Caco-2 (cell line): ENCODE data around the gene HECA. TPM values are rescaled to one million over a fixed set of nuclear protein-coding genes. Genes with fewer than 3 reads are reported as not detected.
A peak's percentile ranks its signal among the peaks of the same experiment; 100 is the strongest.

Experiments
- BruUV-seq: library from RNA; stranded (reverse); fragments of 400-500 nt; replicated peaks from 2 replicates; lab custom pipeline; 2021; lab: Mats Ljungman, UMichigan
- CTCF ChIA-PET: fragments of 300-600 bp; sonication (Branson Sonifier 250); formaldehyde crosslinking; loops from one replicate; lab custom pipeline; 2022; ENCODE audit warnings: antibody characterized with exemption; lab: Charles Lee
- POLR2A ChIA-PET: fragments of 300-600 bp; sonication (Branson Sonifier 250); formaldehyde crosslinking; loops from one replicate; lab custom pipeline; 2022; ENCODE audit warnings: antibody characterized with exemption; lab: Charles Lee
- DNase-seq, 2 experiments: peaks; one replicate each; pipeline versions ENCODE4 v3.0.0 to v3.0.0-alpha.2; 2020 to 2022
- H3K27me3 ChIP-seq: replicated peaks from 2 replicates; pipeline ENCODE4 v1.6.0; 2011; ENCODE audit warnings: low read length; ENCODE audit not compliant: control insufficient read depth, insufficient read depth
- H3K36me3 ChIP-seq: 2 replicates; pipeline ENCODE4 v1.5.1; 2011; ENCODE audit warnings: low read length; ENCODE audit not compliant: control insufficient read depth, insufficient read depth
- H3K4me1 ChIP-seq: fragments of 250-450 bp; sonication (Bioruptor Pico); 2 replicates; pipeline ENCODE4 v1.5.1; 2020; ENCODE audit warnings: mild to moderate bottlenecking
- H3K4me3 ChIP-seq: 2 replicates; pipeline ENCODE4 v1.5.1; 2011; ENCODE audit warnings: low read depth, mild to moderate bottlenecking, control low read depth, low read length
- H3K9me3 ChIP-seq: fragments of 250-450 bp; sonication (Bioruptor Pico); 2 replicates; pipeline ENCODE4 v1.5.1; 2020; ENCODE audit warnings: mild to moderate bottlenecking, moderate library complexity
- H3K27ac Mint-ChIP-seq: one replicate; pipeline ENCODE4 v1.8.0; 2022; ENCODE audit warnings: mixed read lengths; ENCODE audit not compliant: unreplicated experiment
- H3K27me3 Mint-ChIP-seq: one replicate; pipeline ENCODE4 v1.8.0; 2022; ENCODE audit warnings: mixed read lengths; ENCODE audit not compliant: insufficient read depth, unreplicated experiment
- H3K36me3 Mint-ChIP-seq: one replicate; pipeline ENCODE4 v1.8.0; 2022; ENCODE audit warnings: mild to moderate bottlenecking, mixed read lengths; ENCODE audit not compliant: insufficient read depth, unreplicated experiment
- H3K4me1 Mint-ChIP-seq: one replicate; pipeline ENCODE4 v1.8.0; 2022; ENCODE audit warnings: low read depth, mixed read lengths; ENCODE audit not compliant: unreplicated experiment
- H3K4me3 Mint-ChIP-seq: one replicate; pipeline ENCODE4 v1.8.0; 2022; ENCODE audit warnings: mild to moderate bottlenecking, moderate library complexity, mixed read lengths; ENCODE audit not compliant: unreplicated experiment
- H3K9me3 Mint-ChIP-seq: one replicate; pipeline ENCODE4 v1.8.0; 2022; ENCODE audit warnings: mixed read lengths; ENCODE audit not compliant: unreplicated experiment
- intact Hi-C: fragments of 100-400 bp; cut with micrococcal nuclease; formaldehyde crosslinking; loops from one replicate; pipeline ENCODE4 v1.10.0; 2022; ENCODE audit not compliant: unreplicated experiment
- total RNA-seq: library from RNA; stranded (reverse); gene quantifications from 2 replicates; pipeline ENCODE4 v1.2.3, GENCODE V29; 2022
- TF ChIP-seq, protein P1 (sequence below), 2 experiments: fragments of 200-600 bp in 1 of 2; IDR thresholded peaks; 1 replicate in 1 of 2; 2 replicates in 1 of 2; pipeline versions ENCODE4 v1.5.1 to v1.8.0; 2011 to 2022; ENCODE audit warnings: antibody characterized with exemption in 1 of 2, control low read depth in 1 of 2, inconsistent platforms in 1 of 2, low read depth in 1 of 2, low read length in 1 of 2, mild to moderate bottlenecking in 1 of 2, moderate library complexity in 1 of 2; ENCODE audit not compliant: insufficient read depth in 1 of 2, severe bottlenecking in 1 of 2, unreplicated experiment in 1 of 2

The HECA gene
- total RNA-seq, 1 experiment from 2014 or later, result 4.9 TPM

DNA sequence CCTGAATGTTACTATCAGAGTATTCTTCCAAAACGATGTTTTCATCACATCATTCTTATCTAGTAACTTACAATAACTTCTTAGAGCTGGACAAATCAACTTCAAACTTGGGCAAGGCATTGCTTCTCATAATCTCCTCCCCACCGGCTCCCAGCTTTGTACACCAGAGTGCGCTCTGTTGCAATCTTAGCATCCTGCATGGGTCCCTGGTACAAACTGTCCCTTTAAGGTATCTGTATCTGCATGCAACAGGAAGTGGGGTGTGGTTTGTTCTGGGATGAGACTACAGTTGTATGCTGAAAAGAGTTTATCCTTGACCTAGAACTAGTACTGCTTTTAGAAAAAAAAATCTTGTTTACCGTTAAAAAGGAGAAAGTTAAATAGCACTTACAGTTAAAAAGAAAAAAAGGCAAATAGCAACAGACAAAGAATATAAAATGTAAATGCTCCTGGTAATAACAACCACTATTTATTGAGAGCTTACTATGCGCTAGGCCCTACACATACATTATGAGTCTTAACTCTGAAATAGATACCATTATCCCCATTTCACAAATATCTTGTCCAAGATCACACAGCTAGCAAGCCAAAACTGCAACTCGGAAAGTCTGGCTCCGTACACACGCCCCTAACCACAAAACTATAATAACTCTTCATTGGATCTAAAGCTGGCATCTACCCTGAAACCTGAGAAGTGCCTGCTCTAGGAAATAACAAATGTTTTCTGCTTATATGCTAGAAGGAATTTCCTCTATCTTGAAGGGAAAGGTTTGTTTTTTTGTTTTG is 9.8 kb upstream of the HECA start:
- DNase-seq, result peak; percentile 59 to 67
- H3K9me3 Mint-ChIP-seq, result peaks cover 5% of the 10 kb centered on the region
- H3K4me3 ChIP-seq, result no peak overlapping the region
- peaks cover 8% of the 10 kb centered on the region for H3K27me3 Mint-ChIP-seq
- no peak overlapping the region for H3K4me3 Mint-ChIP-seq
- 0 out of 2 replicates have a peak, but pooled peaks cover 4% of the 10 kb centered on the region for H3K4me1 ChIP-seq
- no TSS peak for BruUV-seq
- intact Hi-C loops, result loop anchor here (1.0 kb wide), 3 partner anchors 94 to 239 kb away; no protein-coding TSS in a partner anchor
- CTCF ChIA-PET, result interaction anchor here (1.1 to 1.4 kb wide), 3 partner anchors 94 to 239 kb away, joined by 3 to 9 read pairs (median 5); no protein-coding TSS in a partner anchor
- H3K9me3 ChIP-seq, result no peaks in the 10 kb centered on the region
- no peaks in the 10 kb centered on the region for H3K4me1 Mint-ChIP-seq
- POLR2A ChIA-PET, result no interaction called here
- no peaks in the 10 kb centered on the region for H3K36me3 Mint-ChIP-seq
- TF ChIP-seq, protein P1, sequence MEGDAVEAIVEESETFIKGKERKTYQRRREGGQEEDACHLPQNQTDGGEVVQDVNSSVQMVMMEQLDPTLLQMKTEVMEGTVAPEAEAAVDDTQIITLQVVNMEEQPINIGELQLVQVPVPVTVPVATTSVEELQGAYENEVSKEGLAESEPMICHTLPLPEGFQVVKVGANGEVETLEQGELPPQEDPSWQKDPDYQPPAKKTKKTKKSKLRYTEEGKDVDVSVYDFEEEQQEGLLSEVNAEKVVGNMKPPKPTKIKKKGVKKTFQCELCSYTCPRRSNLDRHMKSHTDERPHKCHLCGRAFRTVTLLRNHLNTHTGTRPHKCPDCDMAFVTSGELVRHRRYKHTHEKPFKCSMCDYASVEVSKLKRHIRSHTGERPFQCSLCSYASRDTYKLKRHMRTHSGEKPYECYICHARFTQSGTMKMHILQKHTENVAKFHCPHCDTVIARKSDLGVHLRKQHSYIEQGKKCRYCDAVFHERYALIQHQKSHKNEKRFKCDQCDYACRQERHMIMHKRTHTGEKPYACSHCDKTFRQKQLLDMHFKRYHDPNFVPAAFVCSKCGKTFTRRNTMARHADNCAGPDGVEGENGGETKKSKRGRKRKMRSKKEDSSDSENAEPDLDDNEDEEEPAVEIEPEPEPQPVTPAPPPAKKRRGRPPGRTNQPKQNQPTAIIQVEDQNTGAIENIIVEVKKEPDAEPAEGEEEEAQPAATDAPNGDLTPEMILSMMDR (IDR thresholded peaks at IDR 0.05; ENCODE audit: insufficient read depth in 1 of 2, low read depth in 1 of 2, low read length in 1 of 2, severe bottlenecking in 1 of 2, unreplicated experiment in 1 of 2), result peak; percentile 35 to 68
- H3K27ac Mint-ChIP-seq, result no peak overlapping the region
- no peaks in the 10 kb centered on the region for H3K27me3 ChIP-seq
- no peaks in the 10 kb centered on the region for H3K36me3 ChIP-seq

- Mint-ChIP-seq H3K27me3 (peaks cover 8% of the 10 kb centered on the region), H3K4me1 (no peaks in the 10 kb centered on the region), H3K9me3 (no peaks in the 10 kb centered on the region), H3K27ac (no peak overlapping the region), H3K4me3 (no peak overlapping the region), H3K36me3 (no peaks in the 10 kb centered on the region)
- intact Hi-C loops, result no loop called here
- no peaks in the 10 kb centered on the region for H3K27me3 ChIP-seq
- ChIA-PET POLR2A (no interaction called here), CTCF (no interaction called here)
- TF ChIP-seq, protein P1 (IDR thresholded peaks at IDR 0.05; ENCODE audit: insufficient read depth in 1 of 2, low read depth in 1 of 2, low read length in 1 of 2, severe bottlenecking in 1 of 2, unreplicated experiment in 1 of 2), result no peak
- no peak overlapping the region for H3K4me3 ChIP-seq
- no peaks in the 10 kb centered on the region for H3K9me3 ChIP-seq
- DNase-seq, result no peak
- BruUV-seq, result no TSS peak
- H3K36me3 ChIP-seq, result no peaks in the 10 kb centered on the region
- 0 out of 2 replicates have a peak, but pooled peaks cover 4% of the 10 kb centered on the region for H3K4me1 ChIP-seq
Observed at GRCh38 chr6:139126255-139126654, 8.6 kb upstream of the HECA start.

GRCh38 chr6:139126931-139127330 is 7.9 kb upstream of the HECA start:
- no peaks in the 10 kb centered on the region for H3K36me3 Mint-ChIP-seq
- H3K27me3 Mint-ChIP-seq, result peaks cover 8% of the 10 kb centered on the region
- TF ChIP-seq, protein P1 (IDR thresholded peaks at IDR 0.05; ENCODE audit: insufficient read depth in 1 of 2, low read depth in 1 of 2, low read length in 1 of 2, severe bottlenecking in 1 of 2, unreplicated experiment in 1 of 2), result no peak
- CTCF ChIA-PET, result no interaction called here
- H3K27ac Mint-ChIP-seq, result no peak overlapping the region
- no peaks in the 10 kb centered on the region for H3K9me3 Mint-ChIP-seq
- intact Hi-C loops, result no loop called here
- Histone ChIP-seq H3K9me3 (no peaks in the 10 kb centered on the region), H3K36me3 (no peaks in the 10 kb centered on the region), H3K27me3 (no peaks in the 10 kb centered on the region), H3K4me1 (0 out of 2 replicates have a peak, but pooled peaks cover 4% of the 10 kb centered on the region), H3K4me3 (no peak overlapping the region)
- H3K4me3 Mint-ChIP-seq, result no peak overlapping the region
- no peak for DNase-seq
- no peaks in the 10 kb centered on the region for H3K4me1 Mint-ChIP-seq
- BruUV-seq, result no TSS peak
- POLR2A ChIA-PET, result no interaction called here
